Effector CD8-positive, alpha-beta T cell (primary cell): ENCODE results near the gene TAGLN.
"Not testable (repeated sequence)": the region's sequence is repeated elsewhere in the genome, so short reads cannot be mapped to it uniquely, and the experiment has no call there.

Source experiments
- DNase-seq: peaks from one replicate; lab custom pipeline; 2025; lab: John Stamatoyannopoulos, UW

Gene TAGLN

GRCh38 chr11:117195761-117196160 lies 3.4 kb upstream of the TAGLN start:
- no peak for DNase-seq

GRCh38 chr11:117197006-117197405 lies 2.2 kb upstream of the TAGLN start:
- DNase-seq, result no peak

GRCh38 chr11:117197516-117198456 lies 1.4 kb upstream of the TAGLN start:
- DNase-seq, result no peak

GRCh38 chr11:117198613-117199012 lies 557 bp upstream of the TAGLN start:
- no peak for DNase-seq

- no peak for DNase-seq
These were observed 994 bp downstream of the TAGLN start for GRCh38 chr11:117199916-117200812.

- no peak for DNase-seq
These were observed 1.9 kb downstream of the TAGLN start for GRCh38 chr11:117200813-117201657.

- DNase-seq, result no peak
These were observed 2.6 kb downstream of the TAGLN start for GRCh38 chr11:117201658-117202305.

- DNase-seq, result no peak
These were observed 3.4 kb downstream of the TAGLN start for GRCh38 chr11:117202386-117203068.

- DNase-seq, result no peak
These were observed 3.9 kb downstream of the TAGLN start for GRCh38 chr11:117203069-117203407.

GRCh38 chr11:117204283-117205080 lies 5.3 kb downstream of the TAGLN start:
- DNase-seq, result no peak

- no peak for DNase-seq
These were observed 6.1 kb downstream of the TAGLN start for GRCh38 chr11:117205211-117205818.

GRCh38 chr11:117206111-117206510 lies 6.9 kb downstream of the TAGLN start:
- DNase-seq, result not testable (repeated sequence)

GRCh38 chr11:117206859-117207258 lies 7.7 kb downstream of the TAGLN start:
- not testable (repeated sequence) for DNase-seq

GRCh38 chr11:117207481-117207880 lies 8.3 kb downstream of the TAGLN start:
- not testable (repeated sequence) for DNase-seq

- not testable (repeated sequence) for DNase-seq
These were observed 9.5 kb downstream of the TAGLN start for GRCh38 chr11:117208710-117209109.

- not testable (repeated sequence) for DNase-seq
These were observed 10.4 kb downstream of the TAGLN start for GRCh38 chr11:117209351-117210125.

- DNase-seq, result no peak
These were observed 11.4 kb downstream of the TAGLN start for GRCh38 chr11:117210620-117211019.

GRCh38 chr11:117212697-117213355 lies 13.7 kb downstream of the TAGLN start:
- DNase-seq, result no peak
